ENCODE results near the gene SMG6.
A peak's percentile ranks its signal among the peaks of the same experiment; 100 is the strongest.

DNA sequence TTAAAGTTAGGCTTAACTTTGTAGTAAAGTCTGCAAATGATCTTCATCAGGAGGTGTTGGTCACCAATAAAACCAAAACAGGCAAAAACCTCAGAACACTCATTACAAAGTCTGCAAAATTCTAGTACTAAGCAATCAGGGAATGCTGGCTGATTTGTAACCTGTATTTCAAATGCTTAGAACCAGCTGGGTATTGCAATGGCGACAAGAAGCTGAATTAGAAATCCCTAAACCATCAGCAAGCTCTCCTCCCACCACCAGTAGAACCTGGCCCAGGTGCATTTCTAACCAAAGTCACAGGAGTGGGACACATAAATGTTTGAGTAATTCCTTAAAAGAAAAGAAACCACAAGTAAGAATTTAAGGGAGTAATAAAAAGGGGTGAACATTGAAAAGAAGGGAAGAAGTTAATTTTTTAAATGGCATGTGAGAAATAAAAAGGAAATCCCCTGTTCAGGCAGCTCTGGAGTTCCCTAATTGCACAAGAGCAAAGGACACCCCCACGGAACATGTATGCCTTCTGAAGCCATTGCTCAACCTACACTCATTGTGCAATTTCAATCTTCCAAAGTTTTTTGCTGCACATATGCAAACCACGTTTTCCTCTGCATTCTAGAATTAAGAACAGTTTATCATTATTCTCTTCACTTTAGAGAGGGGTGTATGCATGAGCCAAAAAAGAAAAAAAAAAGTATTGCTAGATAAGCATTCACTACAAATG is 145.8 kb downstream of the SMG6 start:
- TF ChIP-seq POLR2A (IDR thresholded peaks at IDR 0.05) (no peak), POLR2AphosphoS5 (IDR thresholded peaks at IDR 0.05) (peak; percentile 51 to 63), EP300 (IDR thresholded peaks at IDR 0.05) (peak in 2 of 4 donors; percentile 11 to 80)
- TF ChIP-seq, protein P1, sequence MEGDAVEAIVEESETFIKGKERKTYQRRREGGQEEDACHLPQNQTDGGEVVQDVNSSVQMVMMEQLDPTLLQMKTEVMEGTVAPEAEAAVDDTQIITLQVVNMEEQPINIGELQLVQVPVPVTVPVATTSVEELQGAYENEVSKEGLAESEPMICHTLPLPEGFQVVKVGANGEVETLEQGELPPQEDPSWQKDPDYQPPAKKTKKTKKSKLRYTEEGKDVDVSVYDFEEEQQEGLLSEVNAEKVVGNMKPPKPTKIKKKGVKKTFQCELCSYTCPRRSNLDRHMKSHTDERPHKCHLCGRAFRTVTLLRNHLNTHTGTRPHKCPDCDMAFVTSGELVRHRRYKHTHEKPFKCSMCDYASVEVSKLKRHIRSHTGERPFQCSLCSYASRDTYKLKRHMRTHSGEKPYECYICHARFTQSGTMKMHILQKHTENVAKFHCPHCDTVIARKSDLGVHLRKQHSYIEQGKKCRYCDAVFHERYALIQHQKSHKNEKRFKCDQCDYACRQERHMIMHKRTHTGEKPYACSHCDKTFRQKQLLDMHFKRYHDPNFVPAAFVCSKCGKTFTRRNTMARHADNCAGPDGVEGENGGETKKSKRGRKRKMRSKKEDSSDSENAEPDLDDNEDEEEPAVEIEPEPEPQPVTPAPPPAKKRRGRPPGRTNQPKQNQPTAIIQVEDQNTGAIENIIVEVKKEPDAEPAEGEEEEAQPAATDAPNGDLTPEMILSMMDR (IDR thresholded peaks at IDR 0.05), result no peak

Measured in upper lobe of left lung (tissue), 4 donors.